GM19397 (cell line): Measurements from ENCODE around the gene CYB5R3.
A peak's percentile ranks its signal among the peaks of the same experiment; 100 is the strongest.
"Not testable (repeated sequence)": the region's sequence is repeated elsewhere in the genome, so short reads cannot be mapped to it uniquely, and the experiment has no call there.

Source experiments
- ATAC-seq: cut with Tn5 transposase; IDR thresholded peaks from one replicate; pipeline ENCODE4 v1.9.1; 2021; ENCODE audit warnings: mild to moderate bottlenecking, moderate library complexity; ENCODE audit not compliant: unreplicated experiment

Gene CYB5R3

GRCh38 chr22:42626431-42626830, 22.8 kb downstream of the CYB5R3 start:
- ATAC-seq = no peak

DNA sequence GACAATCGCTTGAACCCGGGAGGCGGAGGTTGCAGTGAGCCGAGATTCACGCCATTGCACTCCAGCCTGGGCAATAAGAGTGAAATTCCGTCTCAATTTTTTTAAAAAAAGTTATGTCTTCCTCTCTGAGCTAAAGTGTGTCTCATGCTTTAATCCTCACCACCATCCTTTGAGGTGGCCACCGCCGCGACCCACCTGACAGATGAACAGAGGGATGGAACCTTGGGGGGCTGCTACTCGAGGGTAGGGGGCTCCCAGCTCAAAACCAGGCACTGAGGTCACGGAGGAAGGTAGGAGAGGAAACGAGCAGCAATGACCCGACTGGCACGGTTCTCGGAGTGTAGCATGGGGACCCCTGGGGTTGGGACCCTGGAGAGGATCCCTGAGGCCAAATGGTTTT, 23.8 kb downstream of the CYB5R3 start:
- ATAC-seq = no peak

DNA sequence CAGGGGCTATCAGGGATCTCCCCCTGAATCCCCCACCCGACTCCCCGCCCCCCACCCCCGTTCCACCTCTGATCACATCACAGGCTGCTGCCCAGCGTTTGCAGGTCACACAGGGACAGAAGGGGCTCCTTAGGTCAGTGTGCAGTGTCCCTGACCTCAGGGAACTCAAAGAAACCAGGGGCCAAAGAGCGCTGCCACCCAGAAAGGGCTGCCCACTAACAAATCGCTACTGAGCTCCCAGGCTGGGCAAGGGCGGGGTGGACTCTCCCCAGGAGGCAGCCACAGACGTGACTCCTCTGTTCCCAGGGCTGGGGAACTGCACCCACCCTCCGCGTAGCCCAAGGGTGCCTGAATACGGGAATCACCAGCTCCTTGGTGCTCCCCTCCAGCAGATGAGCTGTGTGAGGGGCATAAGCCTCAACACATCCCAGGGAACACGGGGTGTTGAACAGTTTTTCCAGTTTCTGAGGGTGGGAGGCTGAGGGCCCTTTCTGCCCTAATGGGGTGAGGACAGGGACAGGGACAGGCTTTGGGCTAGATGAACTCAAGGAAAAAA, 24.6 kb downstream of the CYB5R3 start:
- ATAC-seq = no peak

GRCh38 chr22:42623756-42624441, 25.3 kb downstream of the CYB5R3 start:
- no peak for ATAC-seq

- no peak for ATAC-seq
Observed at GRCh38 chr22:42623301-42623751, 25.9 kb downstream of the CYB5R3 start.

DNA sequence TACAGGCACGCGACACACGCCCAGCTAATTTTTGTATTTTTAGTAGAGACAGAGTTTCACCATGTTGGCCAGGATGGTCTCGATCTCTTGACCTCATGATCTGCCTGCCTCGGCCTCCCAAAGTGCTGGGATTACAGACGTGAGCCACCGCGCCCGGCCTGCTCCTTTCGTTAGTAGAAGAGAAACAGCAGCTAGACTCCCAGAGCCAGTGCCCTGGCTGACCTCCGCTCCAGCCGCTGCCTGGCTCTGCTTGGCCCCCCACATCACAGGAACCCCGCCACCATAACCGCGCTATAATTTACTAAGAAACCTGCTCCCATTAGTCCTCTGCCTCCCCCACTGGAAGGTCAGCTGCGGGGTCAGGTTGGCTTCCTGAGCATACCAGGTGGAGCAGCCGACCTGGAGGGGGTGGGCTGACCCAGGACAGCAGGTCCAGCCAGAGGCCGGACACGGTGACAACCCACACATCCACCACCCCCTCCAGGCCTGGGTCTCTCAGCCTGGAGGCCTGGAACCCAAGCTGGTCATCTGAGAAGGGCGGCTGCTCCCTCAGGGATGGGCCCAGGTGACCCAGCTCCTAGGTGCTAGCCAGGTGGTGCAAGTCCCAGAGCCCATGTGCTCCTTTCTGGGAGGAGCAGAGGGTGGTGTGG, 27.0 kb downstream of the CYB5R3 start:
- no peak for ATAC-seq

- no peak for ATAC-seq
Observed at GRCh38 chr22:42621505-42622002, 27.6 kb downstream of the CYB5R3 start.

GRCh38 chr22:42620084-42620483, 29.1 kb downstream of the CYB5R3 start:
- no peak for ATAC-seq

- no peak for ATAC-seq
Observed at GRCh38 chr22:42619261-42620063, 29.7 kb downstream of the CYB5R3 start.

GRCh38 chr22:42617155-42617983, 31.8 kb downstream of the CYB5R3 start:
- no peak for ATAC-seq

GRCh38 chr22:42615860-42616175, 33.4 kb downstream of the CYB5R3 start:
- not testable (repeated sequence) for ATAC-seq

GRCh38 chr22:42615092-42615859, 33.9 kb downstream of the CYB5R3 start:
- ATAC-seq = peak; percentile 46

DNA sequence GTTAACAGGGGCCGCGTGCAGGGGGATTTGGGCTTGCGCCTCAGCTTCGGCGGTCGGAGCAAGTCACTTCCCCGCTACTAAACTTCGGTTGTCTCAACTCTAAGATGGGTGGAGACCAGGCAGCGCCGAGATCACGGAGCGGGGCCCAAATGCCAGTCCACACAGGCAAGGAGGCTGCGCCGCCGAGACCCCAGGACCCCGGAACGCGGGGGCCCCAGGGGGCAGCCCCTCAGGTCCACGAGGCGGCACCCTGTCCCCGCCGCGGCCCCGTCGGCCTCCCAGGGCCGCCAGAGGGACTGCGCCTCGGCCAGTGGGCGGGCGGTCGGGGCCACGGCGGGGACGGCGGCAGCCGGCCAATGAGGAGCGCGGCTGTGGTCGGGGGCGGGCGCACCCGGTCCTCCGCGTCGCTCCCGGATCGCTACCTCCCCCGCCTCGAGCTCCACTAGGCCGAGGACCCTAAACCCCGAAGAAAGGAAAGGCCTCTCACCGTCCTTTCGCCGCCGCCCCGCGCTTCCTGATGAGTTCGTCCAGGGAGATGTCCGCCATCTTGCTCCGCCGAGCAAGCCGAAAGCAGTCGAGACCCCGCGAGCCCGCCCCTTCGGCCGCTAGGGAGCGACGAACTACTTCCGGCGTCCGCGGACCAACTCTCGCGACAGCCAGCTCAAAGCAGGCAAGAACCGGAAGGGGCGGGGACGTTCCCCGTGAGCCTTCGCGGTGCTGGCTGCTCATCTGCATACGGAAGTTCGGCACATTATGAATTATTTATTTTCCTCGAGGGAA, 34.7 kb downstream of the CYB5R3 start, which contains the start of gene POLDIP3:
POLDIP3 (minus strand) TSS at position 572 of the 780 bp plus-strand sequence; CDS start at position 546, 26 bp downstream.
- peak; percentile 68 for ATAC-seq

DNA sequence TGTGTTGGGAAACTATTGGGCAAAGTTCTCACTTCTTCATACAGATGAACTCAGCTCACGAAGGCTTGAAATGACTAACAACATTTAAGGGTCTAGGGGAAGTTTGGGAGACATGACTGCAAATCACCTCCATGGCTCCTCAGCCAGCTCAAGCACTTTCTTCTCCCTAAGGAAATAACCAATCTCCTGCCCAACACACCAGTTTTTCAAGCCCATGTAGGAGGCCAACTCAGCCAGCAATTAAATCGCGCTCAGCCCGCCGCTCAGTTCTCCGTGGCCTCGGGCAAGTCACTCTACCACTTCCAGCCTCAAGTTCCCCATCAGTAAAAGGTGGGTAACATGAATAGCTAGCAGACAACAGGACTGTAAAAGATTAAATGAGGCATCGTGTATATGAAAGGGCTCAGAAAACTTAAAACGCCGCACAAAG, 35.3 kb downstream of the CYB5R3 start:
- no peak for ATAC-seq

GRCh38 chr22:42612336-42612735, 36.9 kb downstream of the CYB5R3 start:
- ATAC-seq = no peak

- ATAC-seq = no peak
Observed at GRCh38 chr22:42611051-42611450, 38.1 kb downstream of the CYB5R3 start.

- ATAC-seq = no peak
Observed at GRCh38 chr22:42610186-42610585, 39.0 kb downstream of the CYB5R3 start.

DNA sequence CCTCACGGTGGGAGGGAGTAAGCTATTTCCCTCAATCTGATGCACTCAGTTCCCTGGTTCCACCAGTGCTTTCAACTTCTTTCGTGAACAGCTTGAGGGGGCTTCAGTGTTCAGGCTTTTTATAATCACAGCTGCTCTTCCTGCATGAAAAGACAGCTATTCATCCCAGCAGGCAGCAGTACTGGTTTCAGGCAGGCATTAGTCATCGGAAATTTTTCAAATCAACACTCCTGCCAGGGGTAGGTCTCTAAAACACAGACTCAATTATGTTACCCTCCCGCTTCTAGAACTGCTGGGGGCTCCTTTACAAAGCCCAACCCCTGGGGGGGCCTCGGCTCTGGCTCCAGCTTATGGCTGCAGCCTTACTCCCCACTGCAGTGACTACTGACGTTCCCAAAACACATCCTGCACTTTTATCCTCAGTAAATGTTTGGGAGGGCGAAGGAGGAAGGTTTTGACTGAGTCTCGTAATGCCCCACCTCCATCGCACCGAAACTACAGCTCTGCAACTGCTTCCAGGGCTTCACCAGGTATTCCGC, 40.3 kb downstream of the CYB5R3 start:
- no peak for ATAC-seq
